ENCODE data around the gene DNAH6. TPM values are rescaled to one million over a fixed set of nuclear protein-coding genes. Genes with fewer than 3 reads are reported as not detected.

DNAH6 gene
- polyA plus RNA-seq, 3 donors: 0.04 TPM; not detected in 2

DNA sequence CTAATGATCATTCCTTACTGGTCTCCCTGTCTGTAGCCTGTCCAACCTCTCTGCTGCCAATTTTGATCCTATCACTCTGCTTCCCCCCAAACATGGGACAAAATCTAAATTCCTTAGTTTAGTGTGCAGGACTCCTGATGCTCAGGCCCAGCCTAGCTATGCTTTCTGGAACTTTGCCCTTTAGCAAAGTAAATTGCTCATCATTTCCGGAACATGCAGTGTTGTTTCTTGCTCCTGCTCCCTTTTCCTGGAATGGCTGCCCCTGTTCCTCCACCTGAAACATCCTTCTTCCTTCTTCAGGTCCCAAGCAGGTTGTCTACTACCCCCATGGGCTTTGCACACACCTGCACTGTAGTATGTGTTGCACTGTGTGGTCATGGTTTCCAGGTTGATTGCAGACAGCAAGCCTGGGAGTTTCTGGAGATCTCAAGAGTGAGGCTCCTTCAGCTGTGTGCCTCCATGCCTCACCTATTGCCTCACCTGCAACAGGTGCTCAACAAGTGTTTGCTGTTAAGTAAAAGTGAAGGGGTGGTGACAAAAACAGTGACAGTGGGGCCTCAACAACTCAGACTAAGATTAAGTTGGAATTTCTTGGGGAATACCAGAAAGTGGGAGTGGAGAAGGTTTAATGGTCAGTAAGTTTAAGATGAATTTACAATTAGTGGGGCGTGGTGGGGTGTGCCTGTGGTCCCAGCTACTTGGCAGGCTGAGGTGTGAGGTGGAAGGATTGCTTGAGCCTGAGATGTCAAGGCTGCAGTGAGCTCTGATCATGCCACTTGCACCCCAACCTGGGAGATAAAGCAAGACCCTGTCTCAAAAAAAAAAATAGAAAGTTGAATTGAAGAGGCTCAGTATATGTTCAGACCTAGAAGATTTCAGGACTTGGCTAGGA lies 120.0 kb downstream of the DNAH6 start:
- no peak overlapping the region for H3K9ac ChIP-seq (ENCODE audit: insufficient read depth, low read length, poor library complexity, severe bottlenecking)
- H3K4me2 ChIP-seq (replicated peaks; ENCODE audit: extremely low read depth, low read length, poor library complexity, severe bottlenecking): no peak overlapping the region
- no peak overlapping the region for H2AFZ ChIP-seq (ENCODE audit: insufficient read depth, low read depth, low read length, poor library complexity, severe bottlenecking)
- H3K27ac ChIP-seq (ENCODE audit: low read depth in 1 of 2, low read length in 2 of 2): no peak overlapping the region
- intact Hi-C loops (cut with micrococcal nuclease): no loop called here
- no peaks in the 10 kb centered on the region for H3K79me2 ChIP-seq (ENCODE audit: insufficient read depth, low read length)
- WGBS (ENCODE audit: insufficient coverage): 94% methylated on average over 2 of the region's 2 CpGs
- no peaks in the 10 kb centered on the region for H3K36me3 ChIP-seq (replicated peaks in 1 of 2; ENCODE audit: control insufficient read depth in 1 of 2, insufficient read depth in 2 of 2, low read length in 2 of 2)
- Mint-ChIP-seq H3K27ac (peak overlapping the region in 1 of 7 donors; percentile 5), H3K36me3 (no peaks in the 10 kb centered on the region), H3K9me3 (peaks cover 0 to 4% (median 0%) of the 10 kb centered on the region in 7 donors), H3K27me3 (ENCODE audit: low read depth in 3 of 3) (peaks cover 0 to 5% (median 1%) of the 10 kb centered on the region in 3 donors), H3K4me3 (no peak overlapping the region), H3K4me1 (no peaks in the 10 kb centered on the region)
- no peaks in the 10 kb centered on the region for H3K4me1 ChIP-seq (ENCODE audit: control insufficient read depth in 1 of 2, insufficient read depth in 2 of 2, low read length in 2 of 2)
- H3K9me3 ChIP-seq (replicated peaks in 1 of 2; ENCODE audit: control insufficient read depth in 1 of 2, insufficient read depth in 1 of 2, low read length in 2 of 2): no peaks in the 10 kb centered on the region
- no peak overlapping the region for H3K4me3 ChIP-seq (replicated peaks in 1 of 3; ENCODE audit: low read depth in 2 of 3, low read length in 3 of 3)
- TF ChIP-seq, protein P1, sequence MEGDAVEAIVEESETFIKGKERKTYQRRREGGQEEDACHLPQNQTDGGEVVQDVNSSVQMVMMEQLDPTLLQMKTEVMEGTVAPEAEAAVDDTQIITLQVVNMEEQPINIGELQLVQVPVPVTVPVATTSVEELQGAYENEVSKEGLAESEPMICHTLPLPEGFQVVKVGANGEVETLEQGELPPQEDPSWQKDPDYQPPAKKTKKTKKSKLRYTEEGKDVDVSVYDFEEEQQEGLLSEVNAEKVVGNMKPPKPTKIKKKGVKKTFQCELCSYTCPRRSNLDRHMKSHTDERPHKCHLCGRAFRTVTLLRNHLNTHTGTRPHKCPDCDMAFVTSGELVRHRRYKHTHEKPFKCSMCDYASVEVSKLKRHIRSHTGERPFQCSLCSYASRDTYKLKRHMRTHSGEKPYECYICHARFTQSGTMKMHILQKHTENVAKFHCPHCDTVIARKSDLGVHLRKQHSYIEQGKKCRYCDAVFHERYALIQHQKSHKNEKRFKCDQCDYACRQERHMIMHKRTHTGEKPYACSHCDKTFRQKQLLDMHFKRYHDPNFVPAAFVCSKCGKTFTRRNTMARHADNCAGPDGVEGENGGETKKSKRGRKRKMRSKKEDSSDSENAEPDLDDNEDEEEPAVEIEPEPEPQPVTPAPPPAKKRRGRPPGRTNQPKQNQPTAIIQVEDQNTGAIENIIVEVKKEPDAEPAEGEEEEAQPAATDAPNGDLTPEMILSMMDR (IDR thresholded peaks at IDR 0.05): no peak
- no peaks in the 10 kb centered on the region for H4K20me1 ChIP-seq (ENCODE audit: insufficient read depth, low read length)
- DNase-seq: no peak
- H3K27me3 ChIP-seq (ENCODE audit: control insufficient read depth in 2 of 2, insufficient read depth in 2 of 2, low read length in 2 of 2): no peaks in the 10 kb centered on the region

DNA sequence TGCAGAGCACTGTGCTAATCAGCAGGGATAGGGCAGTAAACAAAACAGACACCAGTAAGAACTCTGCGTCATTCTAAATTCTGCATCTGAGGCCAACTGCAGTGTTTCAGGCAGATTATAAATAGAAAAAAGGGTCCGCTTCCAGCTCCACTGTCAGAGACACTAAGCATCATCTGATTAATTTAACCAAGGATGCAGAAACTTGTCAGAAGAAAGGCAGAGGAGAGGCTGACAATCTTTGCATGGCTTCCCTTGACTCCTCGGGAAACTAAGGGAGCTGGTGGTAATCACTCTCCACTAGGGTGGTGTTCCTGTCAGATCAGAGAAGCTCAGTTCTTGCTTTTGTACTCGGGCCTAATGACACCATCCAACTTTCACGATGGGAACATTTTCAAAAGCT lies 123.5 kb downstream of the DNAH6 start:
- Histone ChIP-seq H3K4me3 (replicated peaks in 1 of 3; ENCODE audit: low read depth in 2 of 3, low read length in 3 of 3) (no peak overlapping the region), H3K27me3 (ENCODE audit: control insufficient read depth in 2 of 2, insufficient read depth in 2 of 2, low read length in 2 of 2) (no peaks in the 10 kb centered on the region), H3K9ac (ENCODE audit: insufficient read depth, low read length, poor library complexity, severe bottlenecking) (no peak overlapping the region), H3K9me3 (replicated peaks in 1 of 2; ENCODE audit: control insufficient read depth in 1 of 2, insufficient read depth in 1 of 2, low read length in 2 of 2) (no peaks in the 10 kb centered on the region), H3K4me2 (replicated peaks; ENCODE audit: extremely low read depth, low read length, poor library complexity, severe bottlenecking) (no peak overlapping the region), H4K20me1 (ENCODE audit: insufficient read depth, low read length) (no peaks in the 10 kb centered on the region), H3K27ac (ENCODE audit: low read depth in 1 of 2, low read length in 2 of 2) (no peak overlapping the region), H3K79me2 (ENCODE audit: insufficient read depth, low read length) (no peaks in the 10 kb centered on the region), H3K36me3 (replicated peaks in 1 of 2; ENCODE audit: control insufficient read depth in 1 of 2, insufficient read depth in 2 of 2, low read length in 2 of 2) (no peaks in the 10 kb centered on the region), H2AFZ (ENCODE audit: insufficient read depth, low read depth, low read length, poor library complexity, severe bottlenecking) (no peak overlapping the region), H3K4me1 (ENCODE audit: control insufficient read depth in 1 of 2, insufficient read depth in 2 of 2, low read length in 2 of 2) (no peaks in the 10 kb centered on the region)
- H3K27ac Mint-ChIP-seq: no peak overlapping the region
- intact Hi-C loops (cut with micrococcal nuclease): no loop called here
- whole genome bisulfite sequencing (ENCODE audit: insufficient coverage): 88% methylated on average over 3 of the region's 5 CpGs
- H3K27me3 Mint-ChIP-seq (ENCODE audit: low read depth in 3 of 3): peaks cover 1 to 8% (median 2%) of the 10 kb centered on the region in 3 donors
- H3K4me3 Mint-ChIP-seq: no peak overlapping the region
- peaks cover 0 to 12% (median 1%) of the 10 kb centered on the region in 7 donors for H3K9me3 Mint-ChIP-seq
- H3K4me1 Mint-ChIP-seq: no peaks in the 10 kb centered on the region
- TF ChIP-seq, protein P1 (IDR thresholded peaks at IDR 0.05): no peak
- H3K36me3 Mint-ChIP-seq: no peaks in the 10 kb centered on the region
- DNase-seq: no peak
